Muscle layer of colon (tissue), 2 donors: Measurements from ENCODE around the gene LSP1.
"Not testable (repeated sequence)": the region's sequence is repeated elsewhere in the genome, so short reads cannot be mapped to it uniquely, and the experiment has no call there.

Experiments
- H3K27ac ChIP-seq: one replicate; pipeline ENCODE4 v1.7.0; 2013; ENCODE audit warnings: low read depth, mild to moderate bottlenecking, low read length, moderate library complexity
- H3K27me3 ChIP-seq, 2 donors: one replicate each; pipeline ENCODE4 v1.7.0; 2013; ENCODE audit warnings: low read length in 2 of 2, mild to moderate bottlenecking in 2 of 2; ENCODE audit not compliant: insufficient read depth in 2 of 2, control insufficient read depth in 1 of 2
- H3K36me3 ChIP-seq: one replicate; pipeline ENCODE4 v1.7.0; 2013; ENCODE audit warnings: mild to moderate bottlenecking, low read length; ENCODE audit not compliant: insufficient read depth
- H3K4me1 ChIP-seq: one replicate; pipeline ENCODE4 v1.7.0; 2013; ENCODE audit warnings: mild to moderate bottlenecking, low read length; ENCODE audit not compliant: insufficient read depth
- H3K4me3 ChIP-seq, 2 donors: one replicate each; pipeline ENCODE4 v1.7.0; 2013; ENCODE audit warnings: low read length in 2 of 2, low read depth in 1 of 2, mild to moderate bottlenecking in 1 of 2, moderate library complexity in 1 of 2
- H3K9ac ChIP-seq: one replicate; pipeline ENCODE4 v1.7.0; 2013; ENCODE audit warnings: low read length
- H3K9me3 ChIP-seq: one replicate; pipeline ENCODE4 v1.7.0; 2013; ENCODE audit warnings: mild to moderate bottlenecking, low read length
- donor health status: abdominal sarcoma.
- donor health status: Adenocarcinoma of cecum.

LSP1 gene

GRCh38 chr11:1871531-1871930 lies 18.6 kb downstream of the LSP1 start:
- Histone ChIP-seq H3K27me3 (peaks cover 0 to 10% of the 10 kb centered on the region in 2 donors), H3K9me3 (no peaks in the 10 kb centered on the region), H3K36me3 (no peaks in the 10 kb centered on the region), H3K27ac (no peak overlapping the region), H3K4me1 (peaks cover 3% of the 10 kb centered on the region), H3K9ac (no peak overlapping the region), H3K4me3 (peak overlapping the region in 1 of 2 donors; percentile 52)

DNA sequence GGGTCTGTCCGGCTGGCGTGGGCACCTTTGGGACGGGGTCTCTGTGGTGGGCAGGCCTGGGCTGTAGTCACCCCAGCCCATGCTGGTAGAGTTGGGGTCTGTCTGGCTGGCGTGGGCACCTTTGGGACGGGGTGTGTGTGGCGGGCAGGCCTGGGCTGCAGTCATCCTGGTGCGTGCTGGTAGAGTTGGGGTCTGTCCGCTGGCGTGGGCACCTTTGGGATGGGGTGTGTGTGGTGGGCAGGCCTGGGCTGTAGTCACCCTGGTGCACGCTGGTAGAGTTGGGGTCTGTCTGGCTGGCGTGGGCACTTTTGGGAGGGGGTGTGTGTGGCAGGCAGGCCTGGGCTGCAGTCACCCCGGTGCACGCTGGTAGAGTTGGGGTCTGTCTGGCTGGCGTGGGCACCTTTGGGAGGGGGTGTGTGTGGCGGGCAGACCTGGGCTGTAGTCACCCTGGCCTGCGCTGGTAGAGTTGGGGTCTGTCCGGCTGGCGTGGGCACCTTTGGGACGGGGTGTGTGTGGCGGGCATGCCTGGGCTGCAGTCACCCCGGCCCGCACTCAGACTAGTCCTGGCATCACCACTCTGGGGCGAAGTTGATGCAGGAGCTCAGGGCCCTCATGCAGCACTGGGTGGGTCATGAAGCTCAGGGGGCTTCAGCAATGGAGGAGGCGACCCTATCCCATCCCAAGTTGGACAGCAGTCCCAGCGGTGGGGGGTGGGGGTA lies 19.5 kb downstream of the LSP1 start:
- Histone ChIP-seq H3K9me3 (no peaks in the 10 kb centered on the region), H3K4me1 (peaks cover 10% of the 10 kb centered on the region), H3K27ac (no peak overlapping the region), H3K27me3 (peaks cover 0 to 10% of the 10 kb centered on the region in 2 donors), H3K4me3 (peak overlapping the region in 1 of 2 donors; percentile 18), H3K9ac (no peak overlapping the region), H3K36me3 (no peaks in the 10 kb centered on the region)

DNA sequence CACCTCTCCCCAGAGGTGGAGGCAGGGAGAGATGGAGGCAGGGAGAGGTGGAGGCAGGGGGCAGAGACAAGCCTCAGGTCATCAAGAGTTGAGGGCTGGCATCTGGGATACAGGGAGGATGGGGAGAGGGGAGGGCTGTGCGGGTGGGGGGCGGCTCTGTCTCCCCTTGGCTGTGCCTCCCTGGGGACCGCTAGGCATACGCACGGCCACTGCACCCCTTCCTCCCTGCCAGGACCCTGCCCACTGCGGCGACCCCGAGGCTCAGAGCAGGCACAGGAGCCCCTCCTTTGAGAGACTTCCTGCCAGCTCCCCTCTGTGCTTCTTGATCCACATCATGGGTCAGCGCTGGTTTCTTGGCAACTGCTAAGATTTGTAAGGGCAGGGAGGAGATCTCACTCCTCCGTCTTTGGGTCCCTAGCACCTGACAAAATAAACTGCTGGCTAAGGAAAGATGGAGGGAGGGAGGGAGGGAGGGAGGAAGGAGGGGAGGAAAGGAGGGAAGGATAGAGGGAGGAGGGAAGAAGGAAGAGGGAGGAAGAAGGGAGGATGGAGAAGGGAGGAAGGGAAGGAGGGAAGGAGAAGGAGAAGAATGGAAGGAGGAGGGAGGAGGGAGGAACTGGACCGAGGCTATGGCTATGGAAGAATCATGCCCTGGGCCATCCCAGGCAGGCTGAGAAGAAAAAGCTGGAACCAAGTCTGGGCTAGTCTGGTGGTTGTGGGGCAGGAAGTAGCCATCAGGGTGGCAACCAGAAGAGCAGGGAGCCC lies 20.3 kb downstream of the LSP1 start:
- Histone ChIP-seq H3K9ac (no peak overlapping the region), H3K9me3 (no peaks in the 10 kb centered on the region), H3K36me3 (no peaks in the 10 kb centered on the region), H3K4me3 (no peak overlapping the region), H3K27me3 (peaks cover 0 to 10% of the 10 kb centered on the region in 2 donors), H3K27ac (no peak overlapping the region), H3K4me1 (peaks cover 17% of the 10 kb centered on the region)

DNA sequence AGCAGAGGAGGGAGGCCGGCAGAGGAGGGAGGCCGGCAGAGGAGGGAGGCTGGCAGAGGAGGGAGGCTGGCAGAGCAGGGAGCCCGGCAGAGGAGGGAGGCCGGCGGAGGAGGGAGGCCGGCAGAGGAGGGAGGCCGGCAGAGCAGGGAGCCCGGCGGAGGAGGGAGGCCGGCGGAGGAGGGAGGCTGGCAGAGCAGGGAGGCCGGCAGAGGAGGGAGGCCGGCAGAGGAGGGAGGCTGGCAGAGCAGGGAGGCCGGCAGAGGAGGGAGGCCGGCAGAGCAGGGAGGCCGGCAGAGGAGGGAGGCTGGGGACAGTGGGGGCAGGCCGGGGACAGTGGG lies 20.9 kb downstream of the LSP1 start:
- H3K27me3 ChIP-seq = peaks cover 0 to 10% of the 10 kb centered on the region in 2 donors
- not testable (repeated sequence) for H3K9ac ChIP-seq, H3K4me3 ChIP-seq, H3K9me3 ChIP-seq, H3K27ac ChIP-seq, H3K36me3 ChIP-seq
- H3K4me1 ChIP-seq = peaks cover 21% of the 10 kb centered on the region

DNA sequence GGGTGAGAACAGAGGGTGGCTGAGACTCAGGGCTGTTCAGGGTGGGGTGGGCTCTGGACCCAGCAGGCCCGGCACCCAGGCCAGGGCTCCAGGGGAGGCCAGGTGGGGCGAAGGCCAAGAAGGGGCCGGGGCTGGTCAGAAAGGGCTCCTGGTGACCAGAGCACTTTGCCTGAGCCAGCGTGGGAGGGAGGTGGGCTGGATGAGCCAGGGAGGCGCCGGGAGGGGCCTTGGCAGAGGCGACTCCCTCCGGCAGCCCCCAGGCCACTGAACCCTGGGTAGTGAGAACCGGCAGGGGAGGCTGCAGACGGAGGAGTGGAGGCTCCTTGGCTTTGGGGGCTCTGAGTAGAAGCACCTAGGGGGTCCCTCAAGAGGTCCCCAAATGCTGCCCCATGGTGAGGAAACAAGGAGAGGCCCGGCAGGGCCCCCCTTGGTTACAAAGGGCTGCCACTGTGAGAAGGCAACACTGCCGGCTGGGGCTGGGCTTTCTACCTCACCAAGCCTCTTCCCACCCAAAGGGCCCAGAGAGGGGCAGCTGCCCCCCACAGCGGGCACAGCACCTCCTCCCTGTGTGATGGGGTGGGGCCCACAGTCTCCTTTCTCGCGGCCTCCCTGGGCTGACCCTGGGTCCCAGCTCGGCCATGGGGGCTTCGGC lies 21.7 kb downstream of the LSP1 start:
- not testable (repeated sequence) for H3K4me3 ChIP-seq, H3K9ac ChIP-seq, H3K9me3 ChIP-seq, H3K36me3 ChIP-seq, H3K27ac ChIP-seq
- peaks cover 21% of the 10 kb centered on the region for H3K4me1 ChIP-seq
- H3K27me3 ChIP-seq = peaks cover 0 to 10% of the 10 kb centered on the region in 2 donors

- no peak overlapping the region for H3K9ac ChIP-seq
- peaks cover 0 to 10% of the 10 kb centered on the region in 2 donors for H3K27me3 ChIP-seq
- no peak overlapping the region for H3K4me3 ChIP-seq
- H3K36me3 ChIP-seq = no peaks in the 10 kb centered on the region
- no peaks in the 10 kb centered on the region for H3K9me3 ChIP-seq
- H3K4me1 ChIP-seq = peaks cover 21% of the 10 kb centered on the region
- no peak overlapping the region for H3K27ac ChIP-seq
These were observed 22.4 kb downstream of the LSP1 start for GRCh38 chr11:1875093-1875850.

GRCh38 chr11:1875851-1876301 lies 23.0 kb downstream of the LSP1 start:
- not testable (repeated sequence) for H3K4me3 ChIP-seq, H3K9ac ChIP-seq, H3K27me3 ChIP-seq, H3K9me3 ChIP-seq, H3K36me3 ChIP-seq
- Histone ChIP-seq H3K4me1 (peaks cover 22% of the 10 kb centered on the region), H3K27ac (peak overlapping the region; percentile 66)

DNA sequence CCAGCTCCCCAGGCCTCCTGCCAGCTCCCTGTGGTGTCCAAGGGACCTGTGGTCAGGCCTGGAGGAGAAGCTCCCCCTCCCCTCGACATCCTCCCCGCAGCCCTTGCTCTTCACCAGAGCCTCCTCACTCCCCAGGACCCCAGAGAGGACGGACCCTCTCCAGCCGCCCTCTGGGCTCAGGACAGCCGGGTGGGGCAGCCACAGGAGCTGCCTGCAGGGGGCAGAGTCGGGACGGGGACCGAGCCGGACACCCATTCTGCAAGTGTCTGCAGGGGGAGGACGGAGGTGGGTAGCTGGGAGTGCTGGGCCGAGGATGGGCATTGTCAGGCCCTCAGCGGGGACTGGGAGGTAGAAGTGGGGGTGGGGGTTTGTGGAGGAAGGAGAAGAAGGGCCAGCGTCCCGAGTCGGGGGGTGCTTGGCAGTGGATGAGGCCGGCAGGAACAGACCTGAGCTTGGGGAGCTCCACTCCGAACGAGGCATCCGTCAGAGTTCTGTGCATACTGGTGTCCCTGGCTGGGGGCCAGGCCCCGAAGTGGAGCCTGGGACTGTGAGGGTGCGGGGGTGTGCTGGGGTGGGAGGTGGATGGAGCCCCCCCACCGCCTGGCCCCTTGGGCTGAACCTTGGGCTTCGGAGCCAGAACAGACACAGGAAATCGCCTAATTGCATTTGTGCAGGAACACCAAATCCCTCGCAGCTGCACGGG lies 23.6 kb downstream of the LSP1 start:
- no peak overlapping the region for H3K9ac ChIP-seq
- H3K9me3 ChIP-seq = no peaks in the 10 kb centered on the region
- H3K4me3 ChIP-seq = no peak overlapping the region
- peak overlapping the region; percentile 66 for H3K27ac ChIP-seq
- peaks cover 0 to 2% of the 10 kb centered on the region in 2 donors for H3K27me3 ChIP-seq
- H3K36me3 ChIP-seq = no peaks in the 10 kb centered on the region
- H3K4me1 ChIP-seq = peaks cover 26% of the 10 kb centered on the region

DNA sequence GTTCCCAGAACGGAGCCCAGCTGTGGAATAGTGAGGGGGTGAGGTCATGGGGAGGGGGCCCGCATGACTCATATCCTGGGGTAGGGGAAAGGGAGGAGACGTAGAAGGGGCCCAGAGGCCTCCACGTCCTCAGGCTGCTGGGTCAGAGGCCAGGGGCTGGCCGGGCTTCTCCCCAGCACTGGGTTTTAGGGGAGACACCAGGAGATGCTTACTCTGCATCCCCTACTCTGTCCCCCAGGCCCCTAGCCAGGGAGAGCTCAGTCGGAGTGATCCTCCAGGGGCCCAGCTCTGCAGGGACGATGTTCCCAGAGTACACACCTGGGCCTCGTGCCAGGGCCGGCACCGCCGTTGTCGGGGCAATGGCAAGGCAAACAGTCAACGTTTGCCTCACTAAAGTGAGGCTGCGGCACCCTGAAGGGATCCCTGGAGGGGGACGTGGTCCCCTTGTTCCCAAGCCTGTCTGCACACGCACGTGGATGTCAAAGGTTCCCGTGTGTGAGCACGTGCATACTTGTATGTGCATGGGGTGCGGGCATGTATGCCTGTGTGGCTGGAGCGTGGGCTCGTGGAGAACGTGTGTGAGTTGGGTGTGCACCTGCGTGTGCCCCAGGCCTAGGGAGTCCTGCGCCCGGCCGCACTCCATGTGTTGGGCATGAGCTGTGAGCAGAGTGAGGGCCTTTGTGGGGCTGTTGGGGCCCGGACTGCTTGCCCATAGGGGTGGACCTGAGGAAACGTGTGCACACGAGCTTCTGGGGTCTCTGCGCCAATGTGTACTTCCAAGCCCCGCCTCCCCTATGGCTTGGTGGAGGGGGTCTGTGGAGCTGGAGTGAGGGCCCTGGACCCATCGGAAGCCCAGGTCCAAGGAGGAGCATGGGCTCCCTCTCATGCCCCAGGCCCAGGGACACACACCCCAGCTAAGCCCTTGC lies 24.6 kb downstream of the LSP1 start:
- no peak overlapping the region for H3K9ac ChIP-seq
- H3K36me3 ChIP-seq = no peaks in the 10 kb centered on the region
- peaks cover 26% of the 10 kb centered on the region for H3K4me1 ChIP-seq
- no peaks in the 10 kb centered on the region for H3K9me3 ChIP-seq
- H3K4me3 ChIP-seq = no peak overlapping the region
- peak overlapping the region; percentile 66 for H3K27ac ChIP-seq
- no peaks in the 10 kb centered on the region for H3K27me3 ChIP-seq
